ENCODE measurements around the gene THRB. TPM values are rescaled to one million over a fixed set of nuclear protein-coding genes. Genes with fewer than 3 reads are reported as not detected.

THRB gene
- total RNA-seq, 1 experiment from 2014 or later = 5.8 TPM

DNA sequence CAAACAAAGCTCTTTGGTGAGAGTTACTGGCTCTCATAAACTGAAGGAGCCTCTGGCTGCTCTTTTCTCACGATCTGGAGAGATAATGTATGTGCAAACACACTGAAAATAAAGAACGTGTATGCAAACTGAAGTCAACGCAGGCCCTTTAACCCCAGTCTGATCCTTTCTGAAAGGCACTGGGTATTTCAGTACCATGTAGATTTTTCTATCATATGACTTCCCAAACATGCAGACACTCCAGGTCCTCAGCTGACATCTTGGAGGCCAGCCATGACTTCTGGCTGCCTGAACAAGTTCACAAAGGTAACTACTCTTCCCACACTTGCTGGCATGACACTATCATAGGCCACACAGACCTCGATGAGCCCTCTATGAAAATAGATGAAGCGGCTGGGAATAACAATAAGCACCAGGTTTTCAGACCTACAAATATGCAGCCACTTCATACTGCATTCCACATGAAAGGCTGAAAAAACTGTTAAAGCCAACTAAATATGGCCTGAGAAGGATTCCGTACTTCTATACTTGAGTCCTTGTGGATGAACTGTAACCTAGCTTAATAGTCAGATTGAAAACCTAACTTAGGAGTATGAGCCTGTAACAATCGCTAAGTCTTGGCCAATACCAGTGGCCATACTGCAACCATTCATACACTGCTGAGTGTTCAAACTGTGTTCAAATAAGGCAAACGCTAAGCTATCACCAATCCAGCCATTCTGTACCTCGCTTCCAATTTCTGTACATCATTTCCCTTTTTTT, 121.3 kb downstream of the THRB start (continued):
- TF ChIP-seq, protein P1, sequence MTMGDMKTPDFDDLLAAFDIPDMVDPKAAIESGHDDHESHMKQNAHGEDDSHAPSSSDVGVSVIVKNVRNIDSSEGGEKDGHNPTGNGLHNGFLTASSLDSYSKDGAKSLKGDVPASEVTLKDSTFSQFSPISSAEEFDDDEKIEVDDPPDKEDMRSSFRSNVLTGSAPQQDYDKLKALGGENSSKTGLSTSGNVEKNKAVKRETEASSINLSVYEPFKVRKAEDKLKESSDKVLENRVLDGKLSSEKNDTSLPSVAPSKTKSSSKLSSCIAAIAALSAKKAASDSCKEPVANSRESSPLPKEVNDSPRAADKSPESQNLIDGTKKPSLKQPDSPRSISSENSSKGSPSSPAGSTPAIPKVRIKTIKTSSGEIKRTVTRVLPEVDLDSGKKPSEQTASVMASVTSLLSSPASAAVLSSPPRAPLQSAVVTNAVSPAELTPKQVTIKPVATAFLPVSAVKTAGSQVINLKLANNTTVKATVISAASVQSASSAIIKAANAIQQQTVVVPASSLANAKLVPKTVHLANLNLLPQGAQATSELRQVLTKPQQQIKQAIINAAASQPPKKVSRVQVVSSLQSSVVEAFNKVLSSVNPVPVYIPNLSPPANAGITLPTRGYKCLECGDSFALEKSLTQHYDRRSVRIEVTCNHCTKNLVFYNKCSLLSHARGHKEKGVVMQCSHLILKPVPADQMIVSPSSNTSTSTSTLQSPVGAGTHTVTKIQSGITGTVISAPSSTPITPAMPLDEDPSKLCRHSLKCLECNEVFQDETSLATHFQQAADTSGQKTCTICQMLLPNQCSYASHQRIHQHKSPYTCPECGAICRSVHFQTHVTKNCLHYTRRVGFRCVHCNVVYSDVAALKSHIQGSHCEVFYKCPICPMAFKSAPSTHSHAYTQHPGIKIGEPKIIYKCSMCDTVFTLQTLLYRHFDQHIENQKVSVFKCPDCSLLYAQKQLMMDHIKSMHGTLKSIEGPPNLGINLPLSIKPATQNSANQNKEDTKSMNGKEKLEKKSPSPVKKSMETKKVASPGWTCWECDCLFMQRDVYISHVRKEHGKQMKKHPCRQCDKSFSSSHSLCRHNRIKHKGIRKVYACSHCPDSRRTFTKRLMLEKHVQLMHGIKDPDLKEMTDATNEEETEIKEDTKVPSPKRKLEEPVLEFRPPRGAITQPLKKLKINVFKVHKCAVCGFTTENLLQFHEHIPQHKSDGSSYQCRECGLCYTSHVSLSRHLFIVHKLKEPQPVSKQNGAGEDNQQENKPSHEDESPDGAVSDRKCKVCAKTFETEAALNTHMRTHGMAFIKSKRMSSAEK (CRISPR knock-in tag; IDR thresholded peaks at IDR 0.05; ENCODE audit: borderline replicate concordance) = no peak
- no peak for TF ChIP-seq SMAD3 (CRISPR knock-in tag; IDR thresholded peaks at IDR 0.05; ENCODE audit: borderline replicate concordance)

- no peak overlapping the region for H3K4me3 Mint-ChIP-seq
- no peaks in the 10 kb centered on the region for H3K27me3 Mint-ChIP-seq (ENCODE audit: low read depth)
- DNase-seq (ENCODE audit: low spot score) (no peak), ATAC-seq (no peak; the same call in 1 of the 2 replicates)
- peaks cover 6% of the 10 kb centered on the region for H3K4me1 Mint-ChIP-seq
- H3K36me3 Mint-ChIP-seq = no peaks in the 10 kb centered on the region
- H3K9me3 Mint-ChIP-seq = no peaks in the 10 kb centered on the region
- ChIA-PET POLR2A (no interaction called here), CTCF (no interaction called here)
- H3K27ac Mint-ChIP-seq = no peak overlapping the region
- TF ChIP-seq, protein P2, sequence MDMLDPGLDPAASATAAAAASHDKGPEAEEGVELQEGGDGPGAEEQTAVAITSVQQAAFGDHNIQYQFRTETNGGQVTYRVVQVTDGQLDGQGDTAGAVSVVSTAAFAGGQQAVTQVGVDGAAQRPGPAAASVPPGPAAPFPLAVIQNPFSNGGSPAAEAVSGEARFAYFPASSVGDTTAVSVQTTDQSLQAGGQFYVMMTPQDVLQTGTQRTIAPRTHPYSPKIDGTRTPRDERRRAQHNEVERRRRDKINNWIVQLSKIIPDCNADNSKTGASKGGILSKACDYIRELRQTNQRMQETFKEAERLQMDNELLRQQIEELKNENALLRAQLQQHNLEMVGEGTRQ (CRISPR knock-in tag; IDR thresholded peaks at IDR 0.05) = no peak
- no peak for TF ChIP-seq RELA (CRISPR knock-in tag; IDR thresholded peaks at IDR 0.05; ENCODE audit: borderline replicate concordance)
- TF ChIP-seq, protein P3, sequence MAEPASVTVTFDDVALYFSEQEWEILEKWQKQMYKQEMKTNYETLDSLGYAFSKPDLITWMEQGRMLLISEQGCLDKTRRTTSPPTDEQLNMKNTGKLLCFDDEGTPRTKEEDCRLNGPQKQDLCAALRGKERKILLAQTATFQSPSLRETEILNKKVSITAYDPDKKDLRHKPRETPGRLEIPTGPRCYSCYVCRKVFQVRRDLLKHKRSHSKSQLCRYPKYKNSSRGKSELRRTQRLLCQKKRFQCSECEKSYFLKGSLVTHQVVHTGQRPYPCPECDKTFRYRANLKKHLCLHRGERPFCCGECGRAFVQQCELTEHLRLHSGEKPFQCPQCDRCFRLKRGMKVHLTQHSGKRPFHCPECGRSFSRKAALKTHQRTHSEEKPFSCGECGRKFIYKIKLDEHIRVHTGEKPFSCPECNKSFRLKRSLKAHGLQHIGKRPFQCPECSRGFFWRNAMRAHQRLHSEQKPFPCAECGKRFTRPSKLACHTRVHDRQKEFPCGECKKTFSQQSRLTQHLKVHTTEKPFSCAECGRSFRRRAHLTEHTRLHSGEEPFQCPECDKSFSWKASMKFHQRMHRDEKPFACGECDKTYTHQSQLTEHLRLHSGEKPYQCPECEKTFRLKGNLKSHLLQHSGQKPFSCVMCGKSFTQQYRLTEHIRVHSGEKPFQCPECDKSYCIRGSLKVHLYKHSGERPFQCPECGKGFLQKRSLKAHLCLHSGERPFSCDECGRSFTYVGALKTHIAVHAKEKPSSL (CRISPR knock-in tag; conservative IDR thresholded peaks at IDR 0.05) = no peak
- no peak for TF ChIP-seq ETV6 (CRISPR knock-in tag; IDR thresholded peaks at IDR 0.05)
- TF ChIP-seq SP1 (CRISPR knock-in tag; conservative IDR thresholded peaks at IDR 0.05) = no peak
- TF ChIP-seq FOXJ3 (CRISPR knock-in tag; IDR thresholded peaks at IDR 0.05; ENCODE audit: borderline replicate concordance) = no peak
- TF ChIP-seq, protein P1 (CRISPR knock-in tag; IDR thresholded peaks at IDR 0.05; ENCODE audit: borderline replicate concordance) = no peak
- no peak for TF ChIP-seq MXD4 (CRISPR knock-in tag; IDR thresholded peaks at IDR 0.05; ENCODE audit: borderline replicate concordance)
- TF ChIP-seq, protein P4, sequence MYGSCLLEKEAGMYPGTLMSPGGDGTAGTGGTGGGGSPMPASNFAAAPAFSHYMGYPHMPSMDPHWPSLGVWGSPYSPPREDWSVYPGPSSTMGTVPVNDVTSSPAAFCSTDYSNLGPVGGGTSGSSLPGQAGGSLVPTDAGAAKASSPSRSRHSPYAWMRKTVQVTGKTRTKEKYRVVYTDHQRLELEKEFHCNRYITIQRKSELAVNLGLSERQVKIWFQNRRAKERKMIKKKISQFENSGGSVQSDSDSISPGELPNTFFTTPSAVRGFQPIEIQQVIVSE (CRISPR knock-in tag; IDR thresholded peaks at IDR 0.05; ENCODE audit: borderline replicate concordance) = no peak
- no peak for TF ChIP-seq ESRRA (CRISPR knock-in tag; IDR thresholded peaks at IDR 0.05; ENCODE audit: borderline replicate concordance)
- TF ChIP-seq ATF1 (CRISPR knock-in tag; IDR thresholded peaks at IDR 0.05) = no peak
- TF ChIP-seq, protein P5, sequence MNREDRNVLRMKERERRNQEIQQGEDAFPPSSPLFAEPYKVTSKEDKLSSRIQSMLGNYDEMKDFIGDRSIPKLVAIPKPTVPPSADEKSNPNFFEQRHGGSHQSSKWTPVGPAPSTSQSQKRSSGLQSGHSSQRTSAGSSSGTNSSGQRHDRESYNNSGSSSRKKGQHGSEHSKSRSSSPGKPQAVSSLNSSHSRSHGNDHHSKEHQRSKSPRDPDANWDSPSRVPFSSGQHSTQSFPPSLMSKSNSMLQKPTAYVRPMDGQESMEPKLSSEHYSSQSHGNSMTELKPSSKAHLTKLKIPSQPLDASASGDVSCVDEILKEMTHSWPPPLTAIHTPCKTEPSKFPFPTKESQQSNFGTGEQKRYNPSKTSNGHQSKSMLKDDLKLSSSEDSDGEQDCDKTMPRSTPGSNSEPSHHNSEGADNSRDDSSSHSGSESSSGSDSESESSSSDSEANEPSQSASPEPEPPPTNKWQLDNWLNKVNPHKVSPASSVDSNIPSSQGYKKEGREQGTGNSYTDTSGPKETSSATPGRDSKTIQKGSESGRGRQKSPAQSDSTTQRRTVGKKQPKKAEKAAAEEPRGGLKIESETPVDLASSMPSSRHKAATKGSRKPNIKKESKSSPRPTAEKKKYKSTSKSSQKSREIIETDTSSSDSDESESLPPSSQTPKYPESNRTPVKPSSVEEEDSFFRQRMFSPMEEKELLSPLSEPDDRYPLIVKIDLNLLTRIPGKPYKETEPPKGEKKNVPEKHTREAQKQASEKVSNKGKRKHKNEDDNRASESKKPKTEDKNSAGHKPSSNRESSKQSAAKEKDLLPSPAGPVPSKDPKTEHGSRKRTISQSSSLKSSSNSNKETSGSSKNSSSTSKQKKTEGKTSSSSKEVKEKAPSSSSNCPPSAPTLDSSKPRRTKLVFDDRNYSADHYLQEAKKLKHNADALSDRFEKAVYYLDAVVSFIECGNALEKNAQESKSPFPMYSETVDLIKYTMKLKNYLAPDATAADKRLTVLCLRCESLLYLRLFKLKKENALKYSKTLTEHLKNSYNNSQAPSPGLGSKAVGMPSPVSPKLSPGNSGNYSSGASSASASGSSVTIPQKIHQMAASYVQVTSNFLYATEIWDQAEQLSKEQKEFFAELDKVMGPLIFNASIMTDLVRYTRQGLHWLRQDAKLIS (CRISPR knock-in tag; IDR thresholded peaks at IDR 0.05; ENCODE audit: borderline replicate concordance) = no peak
- TF ChIP-seq SMAD4 (CRISPR knock-in tag; IDR thresholded peaks at IDR 0.05) = no peak
- TF ChIP-seq, protein P6, sequence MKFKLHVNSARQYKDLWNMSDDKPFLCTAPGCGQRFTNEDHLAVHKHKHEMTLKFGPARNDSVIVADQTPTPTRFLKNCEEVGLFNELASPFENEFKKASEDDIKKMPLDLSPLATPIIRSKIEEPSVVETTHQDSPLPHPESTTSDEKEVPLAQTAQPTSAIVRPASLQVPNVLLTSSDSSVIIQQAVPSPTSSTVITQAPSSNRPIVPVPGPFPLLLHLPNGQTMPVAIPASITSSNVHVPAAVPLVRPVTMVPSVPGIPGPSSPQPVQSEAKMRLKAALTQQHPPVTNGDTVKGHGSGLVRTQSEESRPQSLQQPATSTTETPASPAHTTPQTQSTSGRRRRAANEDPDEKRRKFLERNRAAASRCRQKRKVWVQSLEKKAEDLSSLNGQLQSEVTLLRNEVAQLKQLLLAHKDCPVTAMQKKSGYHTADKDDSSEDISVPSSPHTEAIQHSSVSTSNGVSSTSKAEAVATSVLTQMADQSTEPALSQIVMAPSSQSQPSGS (CRISPR knock-in tag; IDR thresholded peaks at IDR 0.05; ENCODE audit: borderline replicate concordance, low read depth) = no peak
Measured at GRCh38 chr3:24372559-24373197, 122.0 kb downstream of the THRB start.
